ENCODE measurements around the gene PBX3.

GRCh38 chr9:125910286-125910685 lies 163.1 kb downstream of the PBX3 start:
- TF ChIP-seq CTCF (IDR thresholded peaks at IDR 0.05) = no peak
- no peak for TF ChIP-seq POLR2A (IDR thresholded peaks at IDR 0.05)

All from ovary (tissue), 3 donors.